ENCODE results near the gene KRTAP10-5. TPM values are rescaled to one million over a fixed set of nuclear protein-coding genes. Genes with fewer than 3 reads are reported as not detected.
"Not testable (repeated sequence)": the region's sequence is repeated elsewhere in the genome, so short reads cannot be mapped to it uniquely, and the experiment has no call there.

Gene KRTAP10-5
- total RNA-seq, 1 donor from 2014 or later: not detected

- intact Hi-C loops (cut with micrococcal nuclease): no loop called here
Observed at GRCh38 chr21:44611551-44611950, 31.1 kb upstream of the KRTAP10-5 start.

GRCh38 chr21:44610157-44610843 lies 29.9 kb upstream of the KRTAP10-5 start:
- intact Hi-C loops (cut with micrococcal nuclease): not testable (repeated sequence)

DNA sequence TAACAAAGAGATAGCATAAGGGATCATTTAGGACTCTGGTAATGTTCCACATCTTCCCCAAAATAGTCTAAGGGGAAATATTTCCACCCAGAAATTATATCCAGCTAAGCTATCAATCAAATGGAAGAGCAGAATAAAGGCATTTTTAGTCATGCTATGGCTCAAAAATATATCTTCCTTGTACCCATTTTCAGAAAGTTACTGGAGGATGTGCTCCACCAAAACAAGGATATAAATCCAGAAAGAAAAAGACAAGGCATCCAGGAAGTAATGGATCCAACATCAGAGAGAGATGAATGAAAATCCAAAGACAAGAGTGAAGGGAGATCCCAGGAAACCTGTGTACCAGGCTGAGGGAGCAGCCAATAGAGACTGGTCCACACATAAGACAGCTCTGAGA lies 28.8 kb upstream of the KRTAP10-5 start:
- intact Hi-C loops (cut with micrococcal nuclease): no loop called here

GRCh38 chr21:44606495-44606894 lies 26.1 kb upstream of the KRTAP10-5 start:
- intact Hi-C loops (cut with micrococcal nuclease): no loop called here

GRCh38 chr21:44603911-44604310 lies 23.5 kb upstream of the KRTAP10-5 start:
- intact Hi-C loops (cut with micrococcal nuclease): no loop called here

DNA sequence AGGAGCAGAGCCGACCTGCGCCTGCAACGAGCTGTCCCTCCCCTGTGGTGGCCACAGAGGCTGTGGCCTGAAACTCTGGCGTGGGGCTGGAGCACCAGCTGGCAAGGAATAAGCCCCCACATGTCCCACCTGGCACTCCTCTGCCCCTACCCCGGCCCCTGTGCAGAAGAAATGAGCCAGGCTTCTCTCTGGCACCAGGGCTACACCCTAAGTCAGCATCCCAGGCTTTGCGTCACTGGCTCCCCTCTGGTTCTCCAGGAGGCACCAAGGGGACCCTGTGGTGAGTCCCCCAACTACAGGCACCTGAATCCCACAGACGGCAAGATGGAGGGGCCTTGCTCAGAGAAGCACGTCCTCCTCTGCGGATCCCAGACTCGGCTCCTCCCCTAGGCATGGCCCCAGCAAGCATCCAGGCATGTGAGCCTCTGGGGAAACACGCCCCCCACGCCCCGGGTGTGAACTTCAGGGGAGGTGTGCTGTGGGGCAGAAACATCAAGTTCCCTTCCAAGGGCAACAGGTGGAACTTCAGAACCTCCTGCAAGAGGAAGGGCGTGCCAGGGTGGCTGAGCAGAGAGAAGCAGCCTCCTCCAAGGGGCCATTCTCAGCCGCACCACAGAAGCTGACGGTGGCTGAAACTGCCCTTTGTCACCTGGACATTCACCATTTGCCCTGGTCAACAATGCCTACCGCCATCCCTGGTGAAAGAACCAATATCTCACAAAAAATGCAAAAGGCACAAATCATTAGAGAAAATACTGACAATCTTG lies 22.9 kb upstream of the KRTAP10-5 start:
- intact Hi-C loops (cut with micrococcal nuclease): no loop called here

GRCh38 chr21:44602463-44602850 lies 22.1 kb upstream of the KRTAP10-5 start:
- intact Hi-C loops (cut with micrococcal nuclease): no loop called here

- intact Hi-C loops (cut with micrococcal nuclease): no loop called here
Observed at GRCh38 chr21:44601596-44602462, 21.4 kb upstream of the KRTAP10-5 start.

DNA sequence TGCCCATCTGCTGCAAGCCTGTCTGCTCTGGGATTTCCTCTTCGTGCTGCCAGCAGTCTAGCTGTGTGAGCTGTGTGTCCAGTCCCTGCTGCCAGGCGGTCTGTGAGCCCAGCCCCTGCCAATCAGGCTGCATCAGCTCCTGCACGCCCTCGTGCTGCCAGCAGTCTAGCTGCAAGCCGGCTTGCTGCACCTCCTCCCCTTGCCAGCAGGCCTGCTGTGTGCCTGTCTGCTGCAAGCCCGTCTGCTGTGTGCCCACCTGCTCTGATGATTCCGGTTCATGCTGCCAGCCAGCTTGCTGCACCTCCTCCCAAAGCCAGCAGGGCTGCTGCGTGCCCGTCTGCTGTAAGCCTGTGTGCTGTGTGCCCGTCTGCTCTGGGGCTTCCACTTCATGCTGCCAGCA lies 20.7 kb upstream of the KRTAP10-5 start:
- intact Hi-C loops (cut with micrococcal nuclease): not testable (repeated sequence)

DNA sequence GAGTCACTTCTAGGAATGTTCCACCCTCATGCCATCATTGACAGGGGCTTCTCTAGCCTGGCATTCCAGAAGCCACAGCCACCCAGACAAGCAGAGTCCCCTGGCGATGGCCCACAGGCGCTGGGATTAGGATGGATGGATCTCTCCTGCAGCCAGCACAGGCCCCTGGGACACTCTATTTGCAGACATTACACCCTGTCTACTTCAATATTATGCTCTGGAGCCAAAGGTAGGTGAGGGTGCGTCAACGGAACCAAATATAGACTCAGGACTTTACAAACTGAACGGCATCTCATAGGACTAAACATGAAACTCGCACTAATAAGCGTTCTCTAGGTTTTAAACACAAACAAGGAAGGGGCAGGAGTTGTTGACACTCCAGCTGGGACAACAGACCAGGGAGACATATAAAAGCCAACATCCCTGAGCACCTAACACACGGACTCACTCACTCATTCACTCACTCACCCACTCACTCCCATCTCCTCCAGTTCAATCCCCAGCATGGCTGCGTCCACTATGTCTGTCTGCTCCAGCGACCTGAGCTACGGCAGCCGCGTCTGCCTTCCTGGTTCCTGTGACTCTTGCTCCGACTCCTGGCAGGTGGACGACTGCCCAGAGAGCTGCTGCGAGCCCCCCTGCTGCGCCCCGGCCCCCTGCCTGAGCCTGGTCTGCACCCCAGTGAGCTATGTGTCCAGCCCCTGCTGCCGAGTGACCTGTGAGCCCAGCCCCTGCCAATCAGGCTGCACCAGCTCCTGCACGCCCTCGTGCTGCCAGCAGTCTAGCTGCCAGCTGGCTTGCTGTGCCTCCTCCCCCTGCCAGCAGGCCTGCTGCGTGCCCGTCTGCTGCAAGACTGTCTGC lies 19.9 kb upstream of the KRTAP10-5 start, which contains the start of gene KRTAP10-7:
Gene KRTAP10-7 (plus strand): TSS at position 480 of the 861 bp plus-strand sequence. CDS start 25 bp downstream, at position 505.
- intact Hi-C loops (cut with micrococcal nuclease): not testable (repeated sequence)

DNA sequence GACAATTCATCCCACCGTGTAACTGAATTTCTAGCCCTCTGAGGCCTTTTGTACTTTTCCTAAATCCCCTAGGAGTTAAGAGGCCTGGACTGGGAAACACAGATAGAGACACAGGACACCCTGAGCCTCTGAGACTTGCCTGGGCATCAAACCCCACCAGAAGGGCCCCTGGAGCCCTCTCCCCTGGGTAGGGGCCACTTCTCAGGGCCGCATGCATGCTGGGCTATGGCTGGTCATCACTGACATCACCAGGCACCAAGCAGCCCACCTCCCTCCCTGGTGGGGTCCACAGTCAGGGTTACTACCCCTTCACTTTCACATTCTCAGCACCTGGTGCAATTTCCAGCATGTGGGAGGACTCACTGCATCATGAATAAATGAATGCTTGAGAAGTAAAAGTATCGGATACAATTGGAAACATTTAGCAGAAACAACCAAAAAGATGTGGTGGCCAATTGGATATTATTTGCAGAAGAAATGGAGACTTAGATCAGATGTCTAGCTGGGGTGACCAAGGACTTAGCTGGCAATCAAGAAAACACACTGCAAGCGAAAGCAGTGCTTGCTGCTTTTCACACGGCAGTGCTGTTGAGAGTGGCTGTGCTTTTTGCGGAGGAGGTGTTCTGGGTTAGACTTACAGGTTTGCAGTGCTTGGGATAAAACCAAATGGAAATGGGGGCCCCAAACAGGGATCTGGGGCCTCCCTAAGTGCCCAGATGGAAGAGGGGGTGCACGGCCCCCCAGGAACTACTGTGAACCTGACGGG lies 19.0 kb upstream of the KRTAP10-5 start:
- intact Hi-C loops (cut with micrococcal nuclease): no loop called here

GRCh38 chr21:44598061-44598460 lies 17.7 kb upstream of the KRTAP10-5 start:
- intact Hi-C loops (cut with micrococcal nuclease): no loop called here

DNA sequence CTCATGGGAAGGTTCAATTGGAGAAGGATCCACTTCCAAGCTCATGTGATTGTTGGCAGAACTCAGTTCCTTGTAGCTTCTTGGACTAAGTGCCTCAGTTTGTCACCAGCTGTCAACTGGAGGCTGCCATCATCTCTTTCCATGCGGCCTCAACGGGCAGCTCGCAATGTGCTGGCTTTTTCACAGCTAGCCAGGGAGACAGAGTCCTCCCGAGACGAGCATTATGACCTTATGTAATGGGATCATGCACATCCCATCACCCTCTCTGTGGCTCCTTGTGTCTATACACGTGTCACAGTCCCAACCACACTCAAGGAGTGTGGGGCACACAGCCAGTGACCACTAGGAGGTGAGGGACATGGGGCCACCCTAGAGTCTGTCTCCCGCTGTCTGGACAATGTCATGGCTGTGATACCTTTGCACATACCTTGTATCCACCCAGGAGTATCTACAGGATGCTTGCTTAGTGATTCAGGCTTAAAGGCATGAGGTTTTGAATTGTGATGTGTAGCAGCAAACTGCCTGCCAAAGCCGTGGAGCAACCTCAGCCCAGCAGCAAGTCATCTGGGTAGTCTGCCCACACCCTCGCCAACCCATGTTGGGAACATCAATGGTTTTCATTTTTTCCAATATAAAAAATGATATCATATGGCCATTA lies 15.8 kb upstream of the KRTAP10-5 start:
- intact Hi-C loops (cut with micrococcal nuclease): no loop called here

DNA sequence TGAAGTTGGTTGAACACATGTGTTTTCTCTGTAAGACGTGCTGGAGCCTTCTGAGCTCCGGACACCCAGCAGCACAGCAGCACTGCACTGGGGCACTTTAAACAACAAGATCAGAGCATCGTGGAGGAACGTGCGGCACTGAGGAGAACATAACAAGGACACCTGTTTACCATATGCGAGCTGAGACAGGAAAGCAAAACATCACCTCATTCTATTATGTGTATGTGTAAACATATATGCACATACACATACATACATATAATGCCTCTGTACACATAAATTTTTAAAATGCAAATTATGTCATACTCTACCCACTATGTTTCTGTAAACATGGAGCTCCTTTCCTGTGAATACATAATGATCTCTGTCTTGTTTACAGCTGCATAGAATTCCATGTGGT lies 15.1 kb upstream of the KRTAP10-5 start:
- intact Hi-C loops (cut with micrococcal nuclease): no loop called here

GRCh38 chr21:44594406-44594916 lies 14.1 kb upstream of the KRTAP10-5 start:
- intact Hi-C loops (cut with micrococcal nuclease): no loop called here

DNA sequence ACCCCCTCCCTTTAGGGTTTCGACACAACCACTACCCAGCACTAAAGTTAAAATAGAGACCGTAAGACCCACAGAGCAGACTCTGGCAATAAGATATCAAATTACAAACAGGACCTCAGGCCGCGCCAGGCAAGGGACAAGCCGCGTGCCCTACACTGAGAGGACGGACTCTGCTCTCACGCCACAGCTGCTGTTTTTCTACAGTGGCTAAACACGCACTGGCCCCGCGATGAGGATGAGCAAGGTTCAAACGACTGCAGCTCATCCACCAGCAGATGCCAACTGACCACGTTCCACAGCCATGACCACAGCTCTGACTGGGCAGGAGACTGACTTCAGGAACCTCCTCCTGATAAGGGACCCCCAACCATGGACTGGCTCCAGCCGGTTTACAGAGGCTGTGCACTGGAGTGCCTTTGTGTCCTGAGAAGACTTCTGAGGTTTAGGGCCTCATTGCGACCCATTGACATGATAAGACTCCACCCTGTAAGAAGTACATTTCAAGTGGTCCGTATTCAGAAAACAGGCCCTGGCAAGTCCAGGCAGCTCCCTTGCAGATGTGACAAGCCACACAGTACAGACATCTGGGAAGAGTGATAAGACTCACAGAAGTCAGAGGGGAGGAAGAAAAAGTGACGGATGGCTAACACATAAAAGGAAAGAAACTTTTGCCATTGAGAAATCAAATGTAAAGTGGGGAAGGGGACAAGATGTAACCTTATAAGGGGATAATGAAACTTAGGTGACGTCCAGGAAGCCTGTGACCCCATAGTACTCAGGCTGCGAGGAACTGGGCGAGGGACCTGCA lies 13.4 kb upstream of the KRTAP10-5 start:
- intact Hi-C loops (cut with micrococcal nuclease): no loop called here

DNA sequence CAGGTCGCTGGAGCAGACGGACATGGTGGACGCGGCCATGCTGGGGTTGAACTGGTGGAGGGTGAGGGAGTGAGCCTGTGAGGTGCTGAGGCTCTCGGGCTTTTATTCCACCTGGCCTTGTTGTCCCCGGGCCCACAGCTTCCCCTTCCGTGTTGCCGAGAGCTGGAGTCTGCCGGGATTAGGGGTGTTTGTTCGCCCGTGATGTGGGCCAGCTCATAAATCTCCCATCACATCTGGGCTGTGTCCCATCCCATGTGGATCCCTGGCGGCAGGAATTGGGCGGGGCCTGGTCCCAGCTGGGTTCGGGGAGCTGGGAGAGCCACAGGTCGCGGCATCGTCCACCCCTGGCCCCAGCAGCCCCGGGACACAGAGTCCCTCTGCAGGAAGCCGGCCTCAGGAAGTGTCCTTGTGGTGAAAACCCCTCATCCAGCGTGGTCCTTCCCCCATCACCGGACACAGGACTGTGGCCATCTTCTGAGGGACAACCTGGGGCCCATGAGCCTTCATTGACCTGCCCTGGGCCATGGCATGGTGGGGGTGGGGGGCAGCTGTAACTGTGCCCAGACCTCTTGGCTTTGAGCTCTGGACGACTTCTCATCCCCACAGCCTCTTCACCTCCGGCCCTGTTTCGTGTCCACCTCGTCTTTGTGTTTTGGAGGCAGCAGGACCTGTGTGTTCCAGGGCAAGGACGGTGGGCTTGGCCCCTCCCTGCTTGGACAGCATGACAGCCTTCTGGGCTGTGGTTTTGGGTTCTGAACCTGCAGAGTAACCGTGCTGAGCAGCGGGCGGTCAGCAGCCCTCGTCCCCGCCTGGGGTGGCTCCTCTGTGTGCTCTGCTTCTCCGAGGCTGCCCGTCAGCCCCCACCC lies 12.3 kb upstream of the KRTAP10-5 start, which contains the start of gene KRTAP10-6:
Gene KRTAP10-6 (minus strand): TSS at position 60 of the 866 bp plus-strand sequence. CDS start 21 bp downstream, at position 39.
- intact Hi-C loops (cut with micrococcal nuclease): no loop called here

All from T-helper 2 cell treated with Interferon-gamma antibody and Interleukin-4, amounts not matched to agents 100 ng/mL and 5 ng/mL, for 36 hours (primary cell).